Mucosa of descending colon (tissue), 3 donors: ENCODE measurements around the gene NEB. TPM values are rescaled to one million over a fixed set of nuclear protein-coding genes. Genes with fewer than 3 reads are reported as not detected.

Experiments used
- ATAC-seq: fragments of 200-7000 bp; cut with Tn5 transposase; one replicate; pipeline ENCODE4 v1.9.1; 2020; ENCODE audit warnings: mild to moderate bottlenecking, moderate library complexity
- DNase-seq, 3 donors: peaks; one replicate each; pipeline ENCODE4 v3.0.0-alpha.2; 2020
- H3K36me3 ChIP-seq: fragments of 200-600 bp; one replicate; pipeline ENCODE4 v1.8.0; 2021; ENCODE audit warnings: low read depth, mild to moderate bottlenecking
- H3K4me1 ChIP-seq: fragments of 200-600 bp; one replicate; pipeline ENCODE4 v1.8.0; 2021; ENCODE audit warnings: low read depth, mild to moderate bottlenecking
- H3K4me3 ChIP-seq: fragments of 200-600 bp; one replicate; pipeline ENCODE4 v1.8.0; 2021; ENCODE audit warnings: mild to moderate bottlenecking
- H3K9me3 ChIP-seq: fragments of 200-600 bp; one replicate; pipeline ENCODE4 v1.8.0; 2021; ENCODE audit warnings: mild to moderate bottlenecking
- intact Hi-C, 2 donors: fragments of 100-400 bp; cut with DNase I in 1 of 2; cut with micrococcal nuclease in 1 of 2; formaldehyde crosslinking; loops; one replicate each; pipeline versions ENCODE4 v1.11.0 to v1.11.1; 2022; cut with DNase I, micrococcal nuclease
- total RNA-seq, 3 donors: library from RNA; stranded (reverse); fragmentation: NEBNext Ultra II Directional in 2 of 3; extraction: Animal tissue kit (Norgen Biotek cat#: 25700) in 2 of 3; gene quantifications; one replicate each; pipeline versions ENCODE4 v1.2.1 to v1.2.4, GENCODE V29; 2021 to 2023
- TF ChIP-seq, protein P1 (sequence below): fragments of 200-600 bp; IDR thresholded peaks from one replicate; pipeline ENCODE4 v1.8.0; 2022; ENCODE audit warnings: antibody characterized with exemption, mild to moderate bottlenecking
- donor health status: DM: no; HTN: no; CAD: no; lungs with moderate emphysema.
- donor health status: DM: no; HTN: no; CAD: no.
- donor health status: DM: no; HTN: yes; CAD: no.

Gene NEB
- total RNA-seq, 3 donors from 2014 or later, result 0.54 to 1.1 (median 0.82) TPM

DNA sequence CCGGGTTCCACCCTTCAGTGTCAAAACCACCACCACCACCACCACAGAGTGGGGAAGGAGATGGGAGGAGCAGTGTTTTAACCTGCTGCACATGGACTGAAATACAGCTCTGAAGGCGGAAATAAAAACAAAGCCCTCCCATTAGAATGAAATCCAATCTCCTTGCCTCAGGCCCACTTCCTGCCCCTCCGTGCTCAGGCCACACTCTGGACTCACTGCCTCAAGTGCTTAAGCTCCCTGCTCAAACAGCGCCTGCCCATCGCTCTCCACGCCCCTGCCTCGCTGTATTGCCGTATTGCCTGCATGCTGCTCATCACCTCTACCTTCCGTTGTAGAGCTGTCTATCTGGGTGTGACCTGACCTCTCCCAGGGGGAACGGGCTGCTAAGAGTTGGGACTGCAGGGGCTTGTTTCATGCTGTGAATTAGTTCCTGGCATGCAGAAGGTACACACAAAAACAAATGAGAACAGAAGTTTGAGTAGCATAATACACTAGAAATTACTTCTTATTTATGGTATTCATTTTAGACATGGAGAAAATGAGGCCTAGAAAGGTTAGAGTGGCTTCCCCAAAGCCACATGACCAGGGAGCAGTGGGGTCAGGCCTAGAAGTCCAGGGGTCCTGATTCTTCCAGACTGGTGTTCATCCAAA lies 31.6 kb upstream of the NEB start:
- intact Hi-C loops, result no loop called here
- Histone ChIP-seq H3K4me3 (no peak overlapping the region), H3K4me1 (no peaks in the 10 kb centered on the region), H3K36me3 (no peaks in the 10 kb centered on the region), H3K9me3 (no peaks in the 10 kb centered on the region)
- DNase-seq (peak in 1 of 3 donors; percentile 58), ATAC-seq (peak; percentile 40)
- TF ChIP-seq, protein P1, sequence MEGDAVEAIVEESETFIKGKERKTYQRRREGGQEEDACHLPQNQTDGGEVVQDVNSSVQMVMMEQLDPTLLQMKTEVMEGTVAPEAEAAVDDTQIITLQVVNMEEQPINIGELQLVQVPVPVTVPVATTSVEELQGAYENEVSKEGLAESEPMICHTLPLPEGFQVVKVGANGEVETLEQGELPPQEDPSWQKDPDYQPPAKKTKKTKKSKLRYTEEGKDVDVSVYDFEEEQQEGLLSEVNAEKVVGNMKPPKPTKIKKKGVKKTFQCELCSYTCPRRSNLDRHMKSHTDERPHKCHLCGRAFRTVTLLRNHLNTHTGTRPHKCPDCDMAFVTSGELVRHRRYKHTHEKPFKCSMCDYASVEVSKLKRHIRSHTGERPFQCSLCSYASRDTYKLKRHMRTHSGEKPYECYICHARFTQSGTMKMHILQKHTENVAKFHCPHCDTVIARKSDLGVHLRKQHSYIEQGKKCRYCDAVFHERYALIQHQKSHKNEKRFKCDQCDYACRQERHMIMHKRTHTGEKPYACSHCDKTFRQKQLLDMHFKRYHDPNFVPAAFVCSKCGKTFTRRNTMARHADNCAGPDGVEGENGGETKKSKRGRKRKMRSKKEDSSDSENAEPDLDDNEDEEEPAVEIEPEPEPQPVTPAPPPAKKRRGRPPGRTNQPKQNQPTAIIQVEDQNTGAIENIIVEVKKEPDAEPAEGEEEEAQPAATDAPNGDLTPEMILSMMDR, result no peak

DNA sequence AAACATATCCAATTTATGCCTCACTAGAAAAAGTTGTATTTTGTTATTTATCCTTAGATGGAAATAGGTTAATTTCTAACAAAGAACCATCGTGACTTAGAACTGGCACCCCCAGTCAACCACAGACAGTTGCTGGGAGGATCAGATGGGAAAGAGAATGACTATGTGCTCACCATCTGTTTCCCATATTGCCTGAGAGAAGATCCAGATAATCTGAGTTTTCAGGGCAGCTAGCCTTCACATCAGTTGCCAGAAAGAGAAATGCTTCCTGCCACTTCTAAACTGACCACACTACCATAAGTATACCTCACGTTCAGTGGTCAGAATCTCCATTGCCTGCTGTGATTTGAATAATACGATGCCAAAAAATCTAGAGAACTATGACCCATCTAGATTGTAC lies 28.4 kb upstream of the NEB start:
- ATAC-seq (no peak), DNase-seq (no peak)
- H3K36me3 ChIP-seq, result no peaks in the 10 kb centered on the region
- H3K4me1 ChIP-seq, result no peaks in the 10 kb centered on the region
- intact Hi-C loops, result no loop called here
- H3K9me3 ChIP-seq, result no peaks in the 10 kb centered on the region
- H3K4me3 ChIP-seq, result no peak overlapping the region
- TF ChIP-seq, protein P1, result no peak

DNA sequence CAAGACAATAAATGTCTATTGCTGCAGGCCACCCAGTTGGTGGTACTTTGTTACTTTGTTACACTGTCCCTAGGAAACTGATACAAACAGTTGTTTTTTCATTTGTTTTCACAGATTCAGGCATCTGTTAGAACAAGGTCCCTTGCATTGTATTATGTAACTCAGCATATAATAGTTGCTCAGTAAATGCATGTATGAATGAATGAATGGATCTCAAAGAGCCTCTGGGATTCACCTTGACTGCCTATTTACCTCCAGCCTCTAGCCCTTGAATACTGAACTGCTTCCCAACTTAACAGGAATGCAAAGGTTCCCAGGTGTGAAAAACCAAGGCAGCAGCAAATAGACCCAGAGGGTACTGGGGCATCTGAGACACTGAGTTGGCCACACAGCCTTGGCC lies 27.4 kb upstream of the NEB start:
- ATAC-seq (no peak), DNase-seq (no peak)
- Histone ChIP-seq H3K36me3 (no peaks in the 10 kb centered on the region), H3K9me3 (no peaks in the 10 kb centered on the region), H3K4me1 (no peaks in the 10 kb centered on the region), H3K4me3 (no peak overlapping the region)
- TF ChIP-seq, protein P1, result no peak
- intact Hi-C loops, result no loop called here

DNA sequence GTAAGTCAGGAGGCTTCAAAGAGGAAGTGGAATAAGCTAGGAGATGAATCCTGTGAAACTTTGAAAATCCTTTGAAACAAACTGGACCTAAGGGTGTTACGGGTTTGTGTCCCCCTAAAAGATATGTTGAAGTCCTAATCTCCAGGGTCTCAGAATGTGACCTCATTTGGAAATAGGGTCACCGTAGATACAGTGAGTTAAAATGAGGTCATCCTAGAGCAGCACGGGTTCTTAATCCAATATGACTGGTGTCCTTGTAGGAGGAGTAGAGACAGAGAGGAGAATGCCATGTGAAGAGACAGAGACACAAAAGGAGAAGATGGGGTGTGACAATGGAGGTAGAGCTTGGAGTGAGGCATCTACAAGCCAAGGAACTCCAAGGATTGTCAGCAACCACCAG lies 26.9 kb upstream of the NEB start:
- Histone ChIP-seq H3K9me3 (no peaks in the 10 kb centered on the region), H3K36me3 (no peaks in the 10 kb centered on the region), H3K4me3 (no peak overlapping the region), H3K4me1 (no peaks in the 10 kb centered on the region)
- intact Hi-C loops, result no loop called here
- no peak for ATAC-seq
- TF ChIP-seq, protein P1, result no peak
- no peak for DNase-seq

DNA sequence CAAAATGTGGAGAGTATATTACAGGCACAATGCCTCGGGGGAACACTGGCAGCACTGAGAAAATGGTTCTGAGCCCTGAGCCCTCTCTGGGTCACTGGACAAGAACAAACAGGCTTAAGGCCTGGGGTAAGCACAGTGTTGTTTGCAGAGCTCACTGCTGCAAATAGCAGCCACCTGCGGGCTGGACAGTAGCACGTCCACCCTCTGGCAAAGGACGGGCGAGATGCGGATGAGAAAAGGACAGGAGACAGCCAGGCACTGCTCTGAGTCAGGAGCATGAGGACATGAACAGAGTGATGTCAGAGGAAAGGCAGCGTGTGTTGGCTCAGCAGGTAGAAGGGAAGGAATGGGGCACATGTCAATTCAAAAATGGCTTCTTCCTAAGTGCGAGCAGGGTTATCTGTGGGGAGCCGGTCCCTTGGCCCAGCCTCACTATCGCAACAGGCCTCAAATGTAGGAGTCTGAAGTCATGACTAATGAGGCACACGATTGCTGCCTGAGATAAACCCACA lies 25.9 kb upstream of the NEB start:
- TF ChIP-seq, protein P1, result no peak
- H3K36me3 ChIP-seq, result no peaks in the 10 kb centered on the region
- no peaks in the 10 kb centered on the region for H3K9me3 ChIP-seq
- DNase-seq, result no peak
- intact Hi-C loops, result no loop called here
- ATAC-seq, result no peak
- no peak overlapping the region for H3K4me3 ChIP-seq
- H3K4me1 ChIP-seq, result no peaks in the 10 kb centered on the region
